Stimulated activated naive B cell treated with anti-CD40 and anti-IgM and Interleukin-4, amounts not matched to agents 10 μg/mL and 1 μg/mL and 100 μg/mL, for 72 hours (primary cell): Measurements from ENCODE around the gene CHORDC1.
"Not testable (repeated sequence)": the region's sequence is repeated elsewhere in the genome, so short reads cannot be mapped to it uniquely, and the experiment has no call there.

Experiments used
- ATAC-seq, 2 donors: fragments of 150-1000 bp; cut with Tn5 transposase; replicated peaks; 2 replicates each; pipeline ENCODE4 v1.10.0; 2021; ENCODE audit warnings: moderate library complexity in 1 of 2
- DNase-seq: peaks from one replicate; pipeline ENCODE4 v3.0.0; 2021
- H3K27ac Mint-ChIP-seq: one replicate; pipeline ENCODE4 v1.8.0; 2022; ENCODE audit warnings: mild to moderate bottlenecking, mixed read lengths
- H3K27me3 Mint-ChIP-seq, 2 donors: one replicate each; pipeline ENCODE4 v1.8.0; 2022; ENCODE audit warnings: mixed read lengths in 2 of 2
- H3K36me3 Mint-ChIP-seq, 2 donors: one replicate each; pipeline ENCODE4 v1.8.0; 2022; ENCODE audit warnings: mixed read lengths in 2 of 2, mild to moderate bottlenecking in 1 of 2
- H3K4me1 Mint-ChIP-seq, 2 donors: one replicate each; pipeline ENCODE4 v1.8.0; 2022; ENCODE audit warnings: mixed read lengths in 2 of 2, mild to moderate bottlenecking in 1 of 2
- H3K4me3 Mint-ChIP-seq, 2 donors: one replicate each; pipeline ENCODE4 v1.8.0; 2022; ENCODE audit warnings: mild to moderate bottlenecking in 2 of 2, mixed read lengths in 2 of 2, moderate library complexity in 1 of 2
- H3K9me3 Mint-ChIP-seq, 2 donors: one replicate each; pipeline ENCODE4 v1.8.0; 2022; ENCODE audit warnings: mixed read lengths in 2 of 2, mild to moderate bottlenecking in 1 of 2

The CHORDC1 gene

DNA sequence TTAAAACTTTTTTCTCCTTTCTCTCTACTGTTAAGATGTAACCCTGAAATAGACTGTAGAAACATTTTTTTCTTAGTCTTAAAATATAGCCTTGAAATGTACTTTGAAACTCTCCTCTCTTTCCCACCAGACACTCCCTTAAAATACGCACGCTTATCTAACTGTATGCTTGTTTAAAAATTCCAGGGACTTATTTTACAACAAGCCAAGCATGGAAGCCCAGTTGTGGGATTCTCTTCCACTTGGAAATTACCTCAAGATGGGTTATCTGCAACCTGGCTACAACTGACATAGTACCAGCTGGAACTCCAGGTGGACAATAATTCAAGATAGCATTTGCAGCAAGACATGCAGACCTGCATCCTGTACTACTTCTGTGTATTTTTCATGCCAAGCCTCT is 12.1 kb upstream of the CHORDC1 start:
- Mint-ChIP-seq H3K4me3 (no peak overlapping the region), H3K36me3 (peaks cover 0 to 2% of the 10 kb centered on the region in 2 donors), H3K27me3 (peaks cover 13 to 24% of the 10 kb centered on the region in 2 donors), H3K27ac (no peak overlapping the region), H3K4me1 (no peaks in the 10 kb centered on the region), H3K9me3 (peaks cover 2 to 3% of the 10 kb centered on the region in 2 donors)
- no peak for DNase-seq
- ATAC-seq: no peak

GRCh38 chr11:90229791-90230190 is 6.9 kb upstream of the CHORDC1 start:
- Mint-ChIP-seq H3K4me1 (no peaks in the 10 kb centered on the region), H3K4me3 (no peak overlapping the region), H3K27me3 (peaks cover 14% of the 10 kb centered on the region in 2 donors), H3K9me3 (peaks cover 4 to 13% of the 10 kb centered on the region in 2 donors), H3K36me3 (peaks cover 0 to 6% of the 10 kb centered on the region in 2 donors), H3K27ac (no peak overlapping the region)
- ATAC-seq: no peak
- DNase-seq: no peak

DNA sequence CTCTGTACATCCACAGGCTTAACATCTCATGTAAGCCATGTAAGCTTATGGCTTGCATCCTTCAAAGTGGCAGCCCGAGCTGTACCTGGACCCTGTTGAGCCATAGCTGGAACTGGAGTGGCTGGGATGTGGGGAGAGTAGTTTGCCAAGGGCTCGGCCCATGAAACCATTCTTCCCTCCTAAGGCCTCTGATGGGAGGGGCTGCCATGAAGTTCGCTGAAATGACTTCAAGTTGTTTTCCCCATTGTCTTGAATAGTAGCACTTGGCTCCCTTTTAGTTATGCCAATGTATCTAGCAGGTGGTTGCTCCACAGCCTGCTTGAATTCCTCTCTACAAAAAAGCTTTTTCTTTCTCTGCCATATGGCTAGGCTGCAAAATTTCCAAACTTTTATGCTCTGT is 5.2 kb upstream of the CHORDC1 start:
- DNase-seq: no peak
- H3K4me1 Mint-ChIP-seq: peaks cover 0 to 6% of the 10 kb centered on the region in 2 donors
- H3K27me3 Mint-ChIP-seq: peaks cover 14% of the 10 kb centered on the region in 2 donors
- no peak for ATAC-seq
- H3K36me3 Mint-ChIP-seq: peaks cover 0 to 6% of the 10 kb centered on the region in 2 donors
- H3K27ac Mint-ChIP-seq: no peak overlapping the region
- no peak overlapping the region for H3K4me3 Mint-ChIP-seq
- H3K9me3 Mint-ChIP-seq: peaks cover 4 to 13% of the 10 kb centered on the region in 2 donors

DNA sequence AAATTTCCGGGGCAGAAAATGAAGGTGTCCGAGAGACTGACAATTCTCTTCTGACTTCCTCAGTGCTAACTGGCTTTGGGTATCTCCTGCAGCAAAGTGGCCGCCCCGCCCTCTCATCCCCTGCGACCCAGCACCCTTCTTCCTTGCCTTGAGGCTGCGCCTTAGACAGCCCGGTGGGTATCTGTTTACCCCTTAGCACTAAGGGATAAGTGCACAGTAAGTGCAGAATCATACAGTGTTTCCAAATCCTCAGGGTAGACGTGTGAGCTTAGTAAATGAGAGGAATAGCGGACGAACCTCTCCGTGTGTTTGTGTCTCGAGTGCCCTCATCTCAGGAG is 368 bp upstream of the CHORDC1 start:
- peak; percentile 66 to 71 for ATAC-seq
- peak overlapping the region; percentile 97 for H3K27ac Mint-ChIP-seq
- peak overlapping the region; percentile 93 to 98 for H3K4me3 Mint-ChIP-seq
- peaks cover 17 to 45% of the 10 kb centered on the region in 2 donors for H3K4me1 Mint-ChIP-seq
- no peaks in the 10 kb centered on the region for H3K27me3 Mint-ChIP-seq
- H3K36me3 Mint-ChIP-seq: peaks cover 16 to 22% of the 10 kb centered on the region in 2 donors
- no peak for DNase-seq
- peaks cover 0 to 2% of the 10 kb centered on the region in 2 donors for H3K9me3 Mint-ChIP-seq

- Mint-ChIP-seq H3K27ac (peak overlapping the region; percentile 97), H3K4me1 (peaks cover 17 to 46% of the 10 kb centered on the region in 2 donors), H3K27me3 (no peaks in the 10 kb centered on the region), H3K9me3 (no peaks in the 10 kb centered on the region), H3K4me3 (peak overlapping the region; percentile 93 to 98), H3K36me3 (peaks cover 16 to 22% of the 10 kb centered on the region in 2 donors)
- no peak for DNase-seq
- peak in 1 of 2 donors; percentile 27 for ATAC-seq
Observed at GRCh38 chr11:90221803-90222458, 918 bp downstream of the CHORDC1 start.

DNA sequence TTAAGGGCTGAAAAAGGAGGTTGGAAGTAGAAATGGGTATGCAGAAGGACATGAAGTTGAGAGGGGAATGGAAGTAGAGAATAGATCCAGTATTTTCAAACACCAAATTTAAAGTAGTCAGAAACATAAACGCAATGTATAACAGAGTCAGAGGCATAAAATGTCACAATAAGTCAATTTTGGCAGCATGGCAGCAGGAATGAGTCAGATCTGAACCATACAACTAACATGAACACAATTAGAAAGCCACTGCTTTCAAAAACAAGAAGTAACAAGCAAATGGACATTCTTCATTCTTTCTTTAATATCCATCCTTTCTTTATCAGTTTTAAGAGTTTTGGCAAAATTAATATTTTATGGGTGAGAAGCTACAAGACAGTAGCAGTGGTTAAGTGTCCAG is 2.5 kb downstream of the CHORDC1 start:
- Mint-ChIP-seq H3K9me3 (no peaks in the 10 kb centered on the region), H3K4me3 (peak overlapping the region; percentile 39 to 93), H3K27ac (peak overlapping the region; percentile 68), H3K36me3 (peaks cover 21 to 29% of the 10 kb centered on the region in 2 donors), H3K4me1 (peaks cover 22 to 53% of the 10 kb centered on the region in 2 donors), H3K27me3 (no peaks in the 10 kb centered on the region)
- no peak for ATAC-seq
- DNase-seq: no peak

GRCh38 chr11:90219438-90219837 is 3.4 kb downstream of the CHORDC1 start:
- no peak overlapping the region for H3K4me3 Mint-ChIP-seq
- H3K36me3 Mint-ChIP-seq: peaks cover 21 to 29% of the 10 kb centered on the region in 2 donors
- DNase-seq (no peak), ATAC-seq (no peak)
- H3K27me3 Mint-ChIP-seq: no peaks in the 10 kb centered on the region
- no peak overlapping the region for H3K27ac Mint-ChIP-seq
- H3K9me3 Mint-ChIP-seq: no peaks in the 10 kb centered on the region
- peaks cover 22 to 53% of the 10 kb centered on the region in 2 donors for H3K4me1 Mint-ChIP-seq

DNA sequence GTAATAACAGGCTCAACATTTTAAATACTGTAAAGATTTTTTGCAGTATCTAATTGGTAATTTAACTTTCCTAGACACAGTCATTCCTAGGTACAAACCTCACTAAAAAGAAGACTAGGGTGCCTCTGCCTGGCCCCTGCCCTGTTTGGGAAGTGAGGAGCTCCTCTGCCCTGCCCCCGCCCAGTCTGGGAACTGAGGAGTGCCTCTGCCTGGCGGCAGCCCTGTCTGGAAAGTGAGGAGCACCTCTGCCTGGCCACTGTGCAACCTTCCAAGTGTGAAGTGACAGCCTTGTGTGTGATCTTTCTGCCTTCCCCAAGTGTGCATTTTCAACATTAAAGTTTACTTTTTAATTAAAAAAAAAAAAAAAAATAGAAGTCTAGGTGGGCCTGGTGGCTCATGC is 4.2 kb downstream of the CHORDC1 start:
- H3K4me1 Mint-ChIP-seq: peaks cover 22 to 48% of the 10 kb centered on the region in 2 donors
- ATAC-seq: no peak
- no peak overlapping the region for H3K4me3 Mint-ChIP-seq
- no peak overlapping the region for H3K27ac Mint-ChIP-seq
- no peak for DNase-seq
- H3K36me3 Mint-ChIP-seq: peaks cover 21 to 31% of the 10 kb centered on the region in 2 donors
- no peaks in the 10 kb centered on the region for H3K27me3 Mint-ChIP-seq
- H3K9me3 Mint-ChIP-seq: no peaks in the 10 kb centered on the region

DNA sequence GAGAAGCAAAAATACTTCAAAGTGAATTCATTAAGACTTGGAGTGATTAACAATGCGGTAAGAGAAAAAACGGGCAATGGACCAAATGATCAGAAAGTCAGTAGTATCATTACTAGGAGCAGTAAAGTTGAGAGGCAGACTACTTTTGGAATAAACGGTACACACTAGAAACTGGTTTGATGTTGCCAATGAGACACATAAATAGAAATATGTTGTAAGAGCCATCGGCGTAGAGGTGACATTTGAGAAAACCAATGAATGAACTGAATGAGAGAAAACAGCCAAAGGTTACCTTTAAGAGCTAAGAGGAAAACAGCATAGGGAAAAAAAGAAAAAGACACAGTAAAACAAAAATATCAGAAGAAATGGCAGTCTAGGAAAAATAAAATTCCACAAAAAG is 6.2 kb downstream of the CHORDC1 start:
- H3K9me3 Mint-ChIP-seq: no peaks in the 10 kb centered on the region
- no peak overlapping the region for H3K4me3 Mint-ChIP-seq
- H3K27ac Mint-ChIP-seq: no peak overlapping the region
- no peak for DNase-seq
- H3K36me3 Mint-ChIP-seq: peaks cover 17 to 35% of the 10 kb centered on the region in 2 donors
- no peak for ATAC-seq
- H3K27me3 Mint-ChIP-seq: no peaks in the 10 kb centered on the region
- H3K4me1 Mint-ChIP-seq: peaks cover 19 to 41% of the 10 kb centered on the region in 2 donors

- ATAC-seq (no peak), DNase-seq (no peak)
- H3K36me3 Mint-ChIP-seq: peaks cover 9 to 32% of the 10 kb centered on the region in 2 donors
- H3K4me3 Mint-ChIP-seq: no peak overlapping the region
- H3K27me3 Mint-ChIP-seq: no peaks in the 10 kb centered on the region
- no peak overlapping the region for H3K27ac Mint-ChIP-seq
- peaks cover 7 to 9% of the 10 kb centered on the region in 2 donors for H3K4me1 Mint-ChIP-seq
- no peaks in the 10 kb centered on the region for H3K9me3 Mint-ChIP-seq
Observed at GRCh38 chr11:90213322-90213721, 9.5 kb downstream of the CHORDC1 start.

DNA sequence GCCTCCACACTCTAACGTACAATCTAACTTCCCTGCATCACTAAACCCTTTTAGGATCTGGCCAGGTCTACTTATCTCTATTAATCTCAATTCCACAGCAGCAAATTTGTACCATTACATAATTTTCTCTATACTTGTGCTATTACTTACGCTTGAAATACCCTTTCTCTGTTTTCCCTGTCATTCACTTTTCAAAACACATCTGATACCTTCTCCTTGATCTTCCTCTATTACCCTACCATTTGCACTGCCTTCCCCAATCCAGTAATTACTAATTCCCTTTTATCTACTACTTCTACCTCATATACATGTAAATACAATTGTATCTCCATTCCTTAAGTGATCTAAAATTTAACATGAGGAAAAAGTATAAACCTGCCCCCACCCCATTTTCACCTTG is 14.0 kb downstream of the CHORDC1 start:
- Mint-ChIP-seq H3K36me3 (peaks cover 13 to 43% of the 10 kb centered on the region in 2 donors), H3K27ac (no peak overlapping the region), H3K9me3 (no peaks in the 10 kb centered on the region), H3K4me3 (no peak overlapping the region), H3K27me3 (no peaks in the 10 kb centered on the region), H3K4me1 (peaks cover 6 to 8% of the 10 kb centered on the region in 2 donors)
- no peak for ATAC-seq
- no peak for DNase-seq

DNA sequence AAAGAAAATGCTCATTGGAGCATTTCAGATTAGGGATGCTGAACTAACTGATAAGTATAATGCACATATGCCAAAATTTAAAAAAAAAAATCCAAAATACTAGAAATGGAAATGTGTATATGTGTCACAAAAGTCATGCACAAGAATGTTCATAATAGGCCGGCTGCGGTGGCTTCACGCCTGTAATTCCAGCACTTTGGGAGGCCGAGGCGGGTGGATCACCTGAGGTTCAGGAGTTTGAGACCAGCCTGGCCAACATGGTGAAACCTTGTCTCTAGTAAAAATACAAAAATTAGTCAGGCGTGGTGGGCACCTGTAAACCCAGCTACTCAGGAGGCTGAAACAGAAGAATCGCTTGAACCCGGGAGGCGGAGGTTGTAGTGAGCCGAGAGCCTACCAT is 14.9 kb downstream of the CHORDC1 start:
- H3K4me1 Mint-ChIP-seq, H3K4me3 Mint-ChIP-seq, DNase-seq, H3K27me3 Mint-ChIP-seq, H3K9me3 Mint-ChIP-seq, ATAC-seq, H3K27ac Mint-ChIP-seq: not testable (repeated sequence)
- H3K36me3 Mint-ChIP-seq: peaks cover 13 to 37% of the 10 kb centered on the region in 2 donors

DNA sequence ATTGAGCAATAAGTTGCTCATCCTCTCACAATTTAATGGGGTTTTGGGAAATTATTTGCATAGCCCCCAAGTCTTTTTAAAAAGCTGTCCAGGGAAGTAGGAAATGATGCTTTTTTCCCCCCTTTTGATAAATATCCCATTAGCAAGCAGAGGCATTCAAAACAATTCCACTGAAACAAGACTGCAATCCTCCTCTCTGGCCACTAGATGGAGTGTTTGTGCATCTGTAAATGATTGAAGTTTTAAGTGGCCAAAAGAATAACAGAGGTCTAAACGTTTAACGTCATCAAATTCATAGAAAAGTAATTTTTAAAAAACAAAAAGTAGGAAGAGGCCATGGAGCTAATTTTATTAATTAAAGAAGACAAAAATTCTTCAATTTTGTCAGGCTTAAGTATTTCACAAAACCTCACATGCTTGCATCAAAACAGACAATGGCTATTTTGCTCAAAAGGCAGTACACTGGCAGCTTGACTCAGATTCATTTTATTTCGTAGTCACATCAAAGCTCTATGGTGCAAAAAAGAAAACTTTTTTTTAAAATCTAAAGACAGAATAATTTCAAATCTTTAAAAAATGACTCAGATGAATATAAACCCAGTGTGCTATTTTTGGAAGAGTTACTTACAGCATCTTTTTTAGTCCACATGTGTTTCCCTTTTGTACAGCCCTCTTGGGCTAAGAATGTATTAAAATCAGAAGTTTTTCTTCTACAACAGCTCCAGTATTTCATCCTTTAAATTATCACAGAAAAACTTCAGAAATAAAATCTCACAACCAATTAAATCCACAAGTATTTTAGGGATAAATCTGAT is 17.8 kb downstream of the CHORDC1 start:
- H3K4me1 Mint-ChIP-seq: peaks cover 6 to 8% of the 10 kb centered on the region in 2 donors
- H3K27me3 Mint-ChIP-seq: no peaks in the 10 kb centered on the region
- no peak overlapping the region for H3K4me3 Mint-ChIP-seq
- peak overlapping the region; percentile 5 for H3K27ac Mint-ChIP-seq
- ATAC-seq (peak in 1 of 2 donors; percentile 39), DNase-seq (no peak)
- H3K36me3 Mint-ChIP-seq: peaks cover 19 to 39% of the 10 kb centered on the region in 2 donors
- no peaks in the 10 kb centered on the region for H3K9me3 Mint-ChIP-seq

- DNase-seq (no peak), ATAC-seq (no peak)
- Mint-ChIP-seq H3K9me3 (no peaks in the 10 kb centered on the region), H3K4me1 (peaks cover 6% of the 10 kb centered on the region in 2 donors), H3K27ac (no peak overlapping the region), H3K4me3 (no peak overlapping the region), H3K27me3 (no peaks in the 10 kb centered on the region), H3K36me3 (peaks cover 19 to 33% of the 10 kb centered on the region in 2 donors)
Observed at GRCh38 chr11:90204407-90204806, 18.4 kb downstream of the CHORDC1 start.

GRCh38 chr11:90202342-90202741 is 20.5 kb downstream of the CHORDC1 start:
- peaks cover 6% of the 10 kb centered on the region in 2 donors for H3K4me1 Mint-ChIP-seq
- DNase-seq: no peak
- no peak overlapping the region for H3K27ac Mint-ChIP-seq
- ATAC-seq: no peak
- H3K4me3 Mint-ChIP-seq: no peak overlapping the region
- H3K9me3 Mint-ChIP-seq: no peaks in the 10 kb centered on the region
- H3K27me3 Mint-ChIP-seq: no peaks in the 10 kb centered on the region
- H3K36me3 Mint-ChIP-seq: peaks cover 20 to 31% of the 10 kb centered on the region in 2 donors
